Stimulated activated naive CD8-positive, alpha-beta T cell treated with anti-CD3 and anti-CD28 coated beads, Interleukin-15, amount 100 ng/mL, for 72 hours (primary cell): ENCODE results near the gene MDC1.
"Not testable (repeated sequence)": the region's sequence is repeated elsewhere in the genome, so short reads cannot be mapped to it uniquely, and the experiment has no call there.

Experiments
- ATAC-seq: fragments of 150-1000 bp; cut with Tn5 transposase; 2 replicates; pipeline ENCODE4 v1.10.0; 2021; ENCODE audit warnings: mild to moderate bottlenecking, moderate library complexity
- DNase-seq, 2 donors: peaks; one replicate each; pipeline ENCODE4 v3.0.0; 2021 to 2022
- H3K27ac Mint-ChIP-seq, 2 donors: one replicate each; pipeline ENCODE4 v1.8.0; 2022; ENCODE audit warnings: mild to moderate bottlenecking in 2 of 2, mixed read lengths in 2 of 2, moderate library complexity in 2 of 2
- H3K27me3 Mint-ChIP-seq: one replicate; pipeline ENCODE4 v1.8.0; 2022; ENCODE audit warnings: mixed read lengths
- H3K4me1 Mint-ChIP-seq: one replicate; pipeline ENCODE4 v1.8.0; 2022; ENCODE audit warnings: mild to moderate bottlenecking, mixed read lengths
- H3K4me3 Mint-ChIP-seq, 2 donors: one replicate each; pipeline ENCODE4 v1.8.0; 2022; ENCODE audit warnings: mild to moderate bottlenecking in 2 of 2, mixed read lengths in 2 of 2, moderate library complexity in 1 of 2
- H3K9me3 Mint-ChIP-seq, 2 donors: one replicate each; pipeline ENCODE4 v1.8.0; 2022; ENCODE audit warnings: mixed read lengths in 2 of 2

MDC1 gene

GRCh38 chr6:30664994-30665767 lies 51.9 kb downstream of the MDC1 start:
- DNase-seq: no peak
- Mint-ChIP-seq H3K4me1 (peaks cover 24% of the 10 kb centered on the region), H3K4me3 (no peak overlapping the region), H3K27ac (peak overlapping the region; percentile 63 to 78), H3K9me3 (no peaks in the 10 kb centered on the region), H3K27me3 (no peaks in the 10 kb centered on the region)
- no peak for ATAC-seq

DNA sequence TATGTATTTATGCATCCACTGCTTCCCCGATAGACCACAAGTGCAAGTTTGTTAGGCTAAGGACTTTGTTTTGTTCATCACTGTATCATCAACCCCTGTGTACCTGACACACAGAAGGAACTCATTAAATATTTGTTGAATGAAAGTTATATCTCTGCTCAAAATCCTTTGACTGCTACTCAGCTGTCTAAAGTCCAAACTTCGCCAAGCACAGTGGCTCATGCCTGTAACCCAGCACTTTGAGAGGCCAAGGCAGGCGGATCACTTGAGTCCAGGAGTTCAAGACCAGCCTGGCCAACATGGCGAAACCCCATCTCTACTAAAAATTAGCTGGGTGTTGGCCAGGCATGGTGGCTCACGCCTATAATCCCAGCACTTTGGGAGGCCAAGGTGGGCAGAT lies 59.2 kb downstream of the MDC1 start:
- peak overlapping the region; percentile 28 to 55 for H3K27ac Mint-ChIP-seq
- ATAC-seq, H3K4me1 Mint-ChIP-seq, DNase-seq, H3K9me3 Mint-ChIP-seq, H3K4me3 Mint-ChIP-seq, H3K27me3 Mint-ChIP-seq: not testable (repeated sequence)

- H3K9me3 Mint-ChIP-seq: no peaks in the 10 kb centered on the region
- no peaks in the 10 kb centered on the region for H3K4me1 Mint-ChIP-seq
- ATAC-seq (no peak), DNase-seq (no peak)
- H3K27me3 Mint-ChIP-seq: no peaks in the 10 kb centered on the region
- H3K4me3 Mint-ChIP-seq: no peak overlapping the region
- H3K27ac Mint-ChIP-seq: peak overlapping the region in 1 of 2 donors; percentile 55
Observed at GRCh38 chr6:30657454-30657853, 59.6 kb downstream of the MDC1 start.

GRCh38 chr6:30656513-30656912 lies 60.6 kb downstream of the MDC1 start:
- ATAC-seq (no peak), DNase-seq (no peak)
- Mint-ChIP-seq H3K4me3 (no peak overlapping the region), H3K27ac (no peak overlapping the region), H3K4me1 (no peaks in the 10 kb centered on the region), H3K27me3 (no peaks in the 10 kb centered on the region), H3K9me3 (no peaks in the 10 kb centered on the region)

- no peak for ATAC-seq
- no peaks in the 10 kb centered on the region for H3K9me3 Mint-ChIP-seq
Observed at GRCh38 chr6:30655743-30656094, 61.4 kb downstream of the MDC1 start.

GRCh38 chr6:30654798-30655742 lies 62.0 kb downstream of the MDC1 start:
- ATAC-seq: no peak
- Mint-ChIP-seq H3K27me3 (no peaks in the 10 kb centered on the region), H3K9me3 (no peaks in the 10 kb centered on the region), H3K27ac (peak overlapping the region in 1 of 2 donors; percentile 9), H3K4me3 (no peak overlapping the region), H3K4me1 (no peaks in the 10 kb centered on the region)
- DNase-seq: no peak

More at GRCh38 chr6:30655743-30656094, 61.4 kb downstream of the MDC1 start:
- no peak for DNase-seq
- Mint-ChIP-seq H3K27me3 (no peaks in the 10 kb centered on the region), H3K4me1 (no peaks in the 10 kb centered on the region), H3K27ac (peak overlapping the region in 1 of 2 donors; percentile 9), H3K4me3 (no peak overlapping the region)

GRCh38 chr6:30651143-30651542 lies 65.9 kb downstream of the MDC1 start:
- Mint-ChIP-seq H3K27me3 (no peaks in the 10 kb centered on the region), H3K4me1 (peaks cover 19% of the 10 kb centered on the region), H3K4me3 (no peak overlapping the region), H3K9me3 (no peaks in the 10 kb centered on the region), H3K27ac (peak overlapping the region in 1 of 2 donors; percentile 74)
- ATAC-seq (no peak), DNase-seq (no peak)
